Adrenal gland (tissue), 12 donors: ENCODE data around the gene ANKS4B. TPM values are rescaled to one million over a fixed set of nuclear protein-coding genes. Genes with fewer than 3 reads are reported as not detected.
"Not testable (repeated sequence)": the region's sequence is repeated elsewhere in the genome, so short reads cannot be mapped to it uniquely, and the experiment has no call there.

ENCODE experiments used
- DNase-seq, 7 donors: peaks; one replicate each; pipeline ENCODE4 v3.0.0-alpha.2; 2019 to 2020
- H3K27ac ChIP-seq, 5 donors: fragments of 200-600 bp; sonication (generic) in 4 of 5; 1 replicate in 3 of 5; 2 replicates in 2 of 5; pipeline versions ENCODE4 v1.5.1 to v1.8.0; 2016 to 2020; ENCODE audit warnings: mild to moderate bottlenecking in 1 of 5
- H3K27me3 ChIP-seq: fragments of 200-600 bp; 2 replicates; pipeline ENCODE4 v1.8.0; 2021
- H3K36me3 ChIP-seq, 2 donors: fragments of 200-600 bp; replicated peaks in 1 of 2; 1 replicate in 1 of 2; 2 replicates in 1 of 2; pipeline versions ENCODE4 v1.5.1 to v1.8.0; 2018 to 2022
- H3K4me1 ChIP-seq, 2 donors: fragments of 200-600 bp; replicated peaks in 1 of 2; 1 replicate in 1 of 2; 2 replicates in 1 of 2; pipeline versions ENCODE4 v1.5.1 to v1.8.0; 2018 to 2021
- H3K4me3 ChIP-seq, 4 donors: fragments of 200-600 bp; sonication (generic) in 3 of 4; one replicate each; pipeline ENCODE4 v1.5.1; 2016 to 2018
- H3K9me3 ChIP-seq, 3 donors: fragments of 200-600 bp; sonication (generic) in 1 of 3; replicated peaks in 1 of 3; 1 replicate in 2 of 3; 2 replicates in 1 of 3; pipeline versions ENCODE4 v1.5.1 to v1.8.0; 2016 to 2021
- POLR2A ChIP-seq, 2 donors: fragments of 450-650 bp; IDR thresholded peaks; one replicate each; pipeline ENCODE4 v1.6.1; 2017; ENCODE audit warnings: antibody characterized with exemption in 2 of 2, mild to moderate bottlenecking in 2 of 2, moderate library complexity in 1 of 2
- WGBS, 4 donors: extraction: QIAGEN DNeasy Blood & Tissue Kit in 2 of 4; methylation state at CpG; one replicate each; pipeline versions ENCODE4 v1.1.5 to v1.1.7; 2013 to 2017; 5-methylcytosine and 5-hydroxymethylcytosine counted together
- intact Hi-C, 2 donors: fragments of 100-400 bp; cut with DNase I; formaldehyde crosslinking; loops; one replicate each; pipeline versions ENCODE4 v1.14.1 to v1.15.0; 2022 to 2023
- polyA plus RNA-seq, 3 donors: library from polyadenylated mRNA; stranded (reverse); fragments of 200-250 nt in 2 of 3; fragments of 350-450 nt in 1 of 3; fragmentation: Illumina TruSeq in 1 of 3; extraction: RNeasy Lipid Tissue Mini Kit (QIAGEN cat#74804) in 1 of 3; gene quantifications; one replicate each; pipeline ENCODE4 v1.2.3, GENCODE V29; 2013 to 2014
- total RNA-seq, 9 donors: library from RNA; depleted of rRNA in 4 of 9; stranded (reverse); fragments of >200 nt in 4 of 9; fragments of 120-200 nt in 1 of 9; fragmentation: NEBNext Ultra II Directional in 1 of 9; extraction: Animal tissue kit (Norgen Biotek cat#: 25700) in 1 of 9; gene quantifications; one replicate each; pipeline versions ENCODE4 v1.1.0 to v1.2.4, GENCODE V29; 2013 to 2023
- TF ChIP-seq, protein P1 (sequence below), 6 experiments: fragments of 450-650 bp in 4 of 6; fragments of 200-600 bp in 2 of 6; sonication (generic) in 1 of 6; IDR thresholded peaks; 1 replicate in 5 of 6; 2 replicates in 1 of 6; pipeline versions ENCODE4 v1.5.1 to v1.8.0; 2016 to 2021; ENCODE audit warnings: antibody characterized with exemption in 6 of 6, mild to moderate bottlenecking in 2 of 6, moderate library complexity in 1 of 6
- donor health status: healthy with polysubstance abuse.
- donor health status: Bipolar disorder and iron deficiency.
- donor health status: DM: yes; HTN: yes; CAD: no.
- donor health status: DM: no; HTN: no; CAD: no.
- donor health status: DM: no; HTN: no; CAD: no.
- donor health status: DM: yes; HTN: yes; CAD: no.

The ANKS4B gene
- total and polyA plus RNA-seq, 12 donors, result not detected

DNA sequence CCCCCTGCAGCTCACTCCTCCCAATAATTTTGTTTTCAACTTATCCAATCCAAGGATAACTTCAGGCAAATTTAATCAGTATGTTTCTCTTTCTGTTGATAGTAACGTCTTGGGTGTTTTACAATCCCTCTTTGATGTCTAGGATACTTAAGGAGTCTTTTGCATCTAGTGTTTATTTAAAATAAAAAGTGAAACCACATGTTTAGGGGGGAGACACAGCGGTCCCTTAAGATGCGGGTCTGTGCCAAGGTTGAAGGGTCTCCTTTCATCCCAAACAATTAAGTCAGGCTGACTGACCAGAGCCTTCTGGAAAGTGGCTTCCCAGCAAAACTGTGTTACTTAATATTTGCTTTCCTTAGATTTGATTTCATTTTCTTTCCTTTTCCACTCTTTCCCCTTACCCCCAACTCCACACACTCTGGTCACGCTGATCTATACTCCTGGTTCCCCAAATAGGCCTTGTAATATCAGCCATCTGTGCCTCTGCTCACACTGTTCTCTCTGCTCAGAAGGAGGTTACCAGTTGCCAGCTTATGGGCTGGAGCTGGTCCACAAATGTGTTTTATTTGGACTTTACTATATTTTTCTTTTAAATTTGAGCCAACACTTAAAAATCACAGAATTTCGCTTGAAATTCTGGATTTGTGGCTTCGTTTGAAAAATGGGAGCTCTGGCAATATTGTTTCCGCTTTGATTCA lies 11.2 kb downstream of the ANKS4B start:
- no peak overlapping the region for H3K27ac ChIP-seq
- 59 to 71% (median 66%) methylated on average over 7 of the region's 7 CpGs for WGBS, 4 donors
- no peaks in the 10 kb centered on the region for H3K27me3 ChIP-seq
- intact Hi-C loops, result no loop called here
- H3K4me3 ChIP-seq, result no peak overlapping the region
- no peaks in the 10 kb centered on the region for H3K4me1 ChIP-seq
- H3K9me3 ChIP-seq, result no peaks in the 10 kb centered on the region
- TF ChIP-seq, protein P1, sequence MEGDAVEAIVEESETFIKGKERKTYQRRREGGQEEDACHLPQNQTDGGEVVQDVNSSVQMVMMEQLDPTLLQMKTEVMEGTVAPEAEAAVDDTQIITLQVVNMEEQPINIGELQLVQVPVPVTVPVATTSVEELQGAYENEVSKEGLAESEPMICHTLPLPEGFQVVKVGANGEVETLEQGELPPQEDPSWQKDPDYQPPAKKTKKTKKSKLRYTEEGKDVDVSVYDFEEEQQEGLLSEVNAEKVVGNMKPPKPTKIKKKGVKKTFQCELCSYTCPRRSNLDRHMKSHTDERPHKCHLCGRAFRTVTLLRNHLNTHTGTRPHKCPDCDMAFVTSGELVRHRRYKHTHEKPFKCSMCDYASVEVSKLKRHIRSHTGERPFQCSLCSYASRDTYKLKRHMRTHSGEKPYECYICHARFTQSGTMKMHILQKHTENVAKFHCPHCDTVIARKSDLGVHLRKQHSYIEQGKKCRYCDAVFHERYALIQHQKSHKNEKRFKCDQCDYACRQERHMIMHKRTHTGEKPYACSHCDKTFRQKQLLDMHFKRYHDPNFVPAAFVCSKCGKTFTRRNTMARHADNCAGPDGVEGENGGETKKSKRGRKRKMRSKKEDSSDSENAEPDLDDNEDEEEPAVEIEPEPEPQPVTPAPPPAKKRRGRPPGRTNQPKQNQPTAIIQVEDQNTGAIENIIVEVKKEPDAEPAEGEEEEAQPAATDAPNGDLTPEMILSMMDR (IDR thresholded peaks at IDR 0.05), result no peak
- no peak for TF ChIP-seq POLR2A (IDR thresholded peaks at IDR 0.05)
- H3K36me3 ChIP-seq, result no peaks in the 10 kb centered on the region
- DNase-seq, result no peak

DNA sequence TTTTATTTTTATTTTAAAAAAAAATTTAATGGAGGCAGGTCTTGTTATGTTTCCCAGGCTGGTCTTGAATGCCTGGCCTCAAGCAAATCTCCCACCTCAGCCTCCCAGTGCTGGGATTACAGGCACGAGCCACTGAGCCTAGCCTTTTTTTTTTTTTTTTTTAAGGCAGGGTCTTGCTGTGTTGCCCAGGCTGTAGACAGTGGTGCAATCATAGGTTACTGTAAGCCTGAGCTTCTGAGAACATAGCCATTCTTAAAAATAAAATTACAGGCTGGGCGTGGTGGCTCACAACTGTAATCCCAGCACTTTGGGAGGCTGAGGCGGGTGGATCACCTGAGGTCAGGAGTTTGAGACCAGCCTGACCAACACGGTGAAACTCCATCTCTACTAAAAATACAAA lies 14.7 kb downstream of the ANKS4B start:
- H3K9me3 ChIP-seq, H3K27ac ChIP-seq, H3K27me3 ChIP-seq, H3K36me3 ChIP-seq, DNase-seq, H3K4me1 ChIP-seq, H3K4me3 ChIP-seq, intact Hi-C loops: not testable (repeated sequence)
- 72 to 95% (median 85%) methylated on average over 4 of the region's 4 CpGs for WGBS, 4 donors

DNA sequence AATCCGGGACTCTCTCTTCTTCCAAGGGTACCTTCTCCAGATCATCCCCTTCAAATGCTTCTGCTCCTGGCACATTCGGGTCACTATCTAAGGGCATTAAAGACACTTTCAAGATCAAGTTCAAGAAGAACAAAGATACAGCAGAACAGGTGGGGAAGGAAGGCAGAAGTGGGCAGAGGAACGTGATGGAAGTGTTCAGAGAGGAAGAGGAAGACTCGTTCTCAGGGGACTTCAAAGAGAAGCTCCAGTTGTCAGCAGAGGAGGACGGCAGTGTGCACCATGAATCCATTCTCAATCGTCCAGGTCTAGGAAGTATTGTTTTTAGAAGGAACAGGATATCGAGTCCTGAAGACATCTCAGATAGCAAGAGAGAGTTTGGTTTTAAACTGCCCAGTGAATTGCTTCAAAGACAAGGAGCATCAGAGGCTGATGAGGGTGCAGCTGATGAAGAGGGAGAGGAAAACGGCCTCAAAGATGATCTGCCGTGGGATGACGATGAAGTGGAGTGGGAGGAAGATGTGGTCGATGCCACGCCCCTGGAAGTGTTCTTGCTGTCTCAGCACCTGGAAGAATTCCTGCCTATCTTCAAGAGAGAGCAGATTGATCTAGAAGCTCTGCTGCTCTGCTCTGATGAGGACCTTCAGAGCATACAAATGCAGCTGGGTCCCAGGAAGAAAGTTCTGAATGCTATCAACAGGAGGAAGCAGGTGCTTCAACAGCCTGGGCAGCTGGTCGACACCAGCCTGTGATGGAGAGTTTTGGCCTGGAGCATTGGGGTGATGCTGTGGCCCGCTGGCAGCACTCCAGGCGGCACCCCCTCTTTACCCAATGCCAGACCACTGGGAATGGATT lies 16.8 kb downstream of the ANKS4B start:
- H3K27ac ChIP-seq, result no peak overlapping the region
- no peaks in the 10 kb centered on the region for H3K9me3 ChIP-seq
- peaks cover 6% of the 10 kb centered on the region for H3K27me3 ChIP-seq
- TF ChIP-seq POLR2A (IDR thresholded peaks at IDR 0.05), result no peak
- TF ChIP-seq, protein P1 (IDR thresholded peaks at IDR 0.05), result no peak
- no peaks in the 10 kb centered on the region for H3K4me1 ChIP-seq
- WGBS, 4 donors, result 69 to 76% (median 73%) methylated on average over 12 to 15 of the region's 15 CpGs
- no peak overlapping the region for H3K4me3 ChIP-seq
- H3K36me3 ChIP-seq, result no peaks in the 10 kb centered on the region
- DNase-seq, result no peak
- intact Hi-C loops, result no loop called here

DNA sequence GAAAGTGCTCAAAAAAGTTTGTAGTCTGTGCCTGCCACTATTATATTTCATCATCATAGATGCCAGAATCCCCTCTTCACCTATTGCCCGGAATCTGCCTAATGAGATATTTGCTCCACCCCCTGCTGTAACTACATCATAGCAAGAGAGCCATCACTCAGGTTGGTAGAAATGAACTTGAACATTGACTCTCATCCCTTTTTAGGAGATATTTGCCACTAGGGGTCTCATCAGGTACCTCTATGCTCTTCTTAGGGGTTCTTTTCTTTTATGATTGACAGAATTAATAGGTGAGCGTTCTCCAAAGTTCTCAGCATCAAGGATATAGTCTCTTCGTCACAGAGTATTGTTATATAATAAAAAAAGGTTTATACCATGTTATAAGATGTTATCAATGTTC lies 20.0 kb downstream of the ANKS4B start:
- no peak for TF ChIP-seq POLR2A (IDR thresholded peaks at IDR 0.05)
- TF ChIP-seq, protein P1 (IDR thresholded peaks at IDR 0.05), result no peak

More for the DNA sequence above, 20.0 kb downstream of the ANKS4B start:
- H3K27ac ChIP-seq, result no peak overlapping the region
- no peak overlapping the region for H3K4me3 ChIP-seq
- WGBS, 4 donors, result 72 to 90% (median 82%) methylated on average over 3 of the region's 3 CpGs
- no peaks in the 10 kb centered on the region for H3K36me3 ChIP-seq
- H3K4me1 ChIP-seq, result no peaks in the 10 kb centered on the region
- no peaks in the 10 kb centered on the region for H3K9me3 ChIP-seq
- peaks cover 6% of the 10 kb centered on the region for H3K27me3 ChIP-seq
- intact Hi-C loops, result no loop called here
- DNase-seq, result no peak
